ENCODE results near the gene CA14.
"Not testable (repeated sequence)": the region's sequence is repeated elsewhere in the genome, so short reads cannot be mapped to it uniquely, and the experiment has no call there.

Gene CA14

DNA sequence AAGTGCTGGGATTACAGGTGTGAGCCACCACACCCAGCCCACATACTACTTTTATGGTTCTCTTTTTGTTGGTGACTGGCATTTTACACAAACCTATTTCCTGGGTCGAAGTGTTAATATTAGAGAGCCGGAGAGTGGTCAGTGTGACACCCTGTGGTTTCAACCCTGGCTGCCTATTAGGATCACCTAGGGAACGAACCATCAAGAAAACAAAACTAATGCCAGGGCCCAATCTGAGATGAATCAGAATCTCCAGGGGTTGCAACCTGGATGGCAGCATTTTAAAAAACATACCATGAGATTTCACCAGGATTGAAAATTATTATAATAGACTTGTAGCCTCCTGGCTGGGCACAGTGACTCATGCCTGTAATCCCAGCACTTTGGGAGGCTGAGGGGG lies 42.1 kb downstream of the CA14 start:
- Histone ChIP-seq H3K9me3 (replicated peaks; ENCODE audit: insufficient read depth, low read length) (no peaks in the 10 kb centered on the region), H3K79me2 (ENCODE audit: low read length) (peaks cover 9% of the 10 kb centered on the region; the same call in 1 of the 2 replicates), H3K4me1 (ENCODE audit: low read length) (no peaks in the 10 kb centered on the region), H3K27me3 (replicated peaks; ENCODE audit: insufficient read depth, low read length) (no peaks in the 10 kb centered on the region), H3K4me3 (ENCODE audit: low read length) (no peak overlapping the region), H4K20me1 (ENCODE audit: insufficient read depth, low read length) (no peaks in the 10 kb centered on the region), H3K36me3 (replicated peaks; ENCODE audit: insufficient read depth, low read length) (no peaks in the 10 kb centered on the region; the same call in 1 of the 2 replicates), H3F3A (ENCODE audit: insufficient read depth, low read length) (0 out of 2 replicates have a peak, but pooled peaks cover 4% of the 10 kb centered on the region), H3K27ac (ENCODE audit: low read length) (no peak overlapping the region), H3K9me2 (replicated peaks; ENCODE audit: insufficient read depth, low read length) (no peaks in the 10 kb centered on the region), H2AFZ (ENCODE audit: low read length) (no peak overlapping the region), H3K9ac (ENCODE audit: low read length) (no peak overlapping the region), H3K4me2 (ENCODE audit: low read depth, low read length) (no peak overlapping the region)
- DNase-seq: no peak
- TF ChIP-seq EZH2 (optimal IDR thresholded peaks at IDR 0.05; ENCODE audit: low read depth, low read length): no peak

DNA sequence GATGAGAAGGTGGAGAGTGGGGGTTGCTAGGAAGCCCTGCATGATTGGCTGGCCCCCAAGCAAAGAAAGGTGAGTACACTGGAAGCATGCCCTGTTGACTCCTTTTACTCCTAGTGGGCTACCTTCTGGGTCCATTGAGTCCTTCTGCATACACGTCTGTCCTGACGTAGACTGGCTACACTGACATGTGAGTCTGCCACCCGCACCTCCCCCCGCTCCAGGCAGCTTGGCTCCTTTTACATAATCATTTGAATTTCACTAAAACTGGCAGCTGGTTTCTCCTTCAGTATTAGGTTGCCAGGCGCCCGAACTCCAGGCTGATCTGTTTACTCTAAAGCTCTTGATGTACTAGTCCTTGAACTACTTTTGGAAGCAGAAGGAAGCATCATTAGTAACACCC lies 44.8 kb downstream of the CA14 start:
- H3K36me3 ChIP-seq (replicated peaks; ENCODE audit: insufficient read depth, low read length): no peaks in the 10 kb centered on the region

GRCh38 chr1:150302902-150303301 lies 45.3 kb downstream of the CA14 start:
- DNase-seq: no peak
- no peak overlapping the region for H3K4me3 ChIP-seq (ENCODE audit: low read length)
- no peak overlapping the region for H3K4me2 ChIP-seq (ENCODE audit: low read depth, low read length)

More for the DNA sequence above, 44.8 kb downstream of the CA14 start:
- Histone ChIP-seq H3F3A (ENCODE audit: insufficient read depth, low read length) (0 out of 2 replicates have a peak, but pooled peaks cover 4% of the 10 kb centered on the region), H3K79me2 (ENCODE audit: low read length) (peaks cover 3% of the 10 kb centered on the region; the same call in 1 of the 2 replicates), H2AFZ (ENCODE audit: low read length) (no peak overlapping the region), H3K9me3 (replicated peaks; ENCODE audit: insufficient read depth, low read length) (no peaks in the 10 kb centered on the region), H3K4me1 (ENCODE audit: low read length) (no peaks in the 10 kb centered on the region), H3K9ac (ENCODE audit: low read length) (no peak overlapping the region), H3K27ac (ENCODE audit: low read length) (no peak overlapping the region), H3K4me2 (ENCODE audit: low read depth, low read length) (no peak overlapping the region), H3K9me2 (replicated peaks; ENCODE audit: insufficient read depth, low read length) (no peaks in the 10 kb centered on the region), H4K20me1 (ENCODE audit: insufficient read depth, low read length) (0 out of 2 replicates have a peak, but pooled peaks cover 3% of the 10 kb centered on the region), H3K4me3 (ENCODE audit: low read length) (no peak overlapping the region), H3K27me3 (replicated peaks; ENCODE audit: insufficient read depth, low read length) (no peaks in the 10 kb centered on the region)
- no peak for DNase-seq
- TF ChIP-seq EZH2 (optimal IDR thresholded peaks at IDR 0.05; ENCODE audit: low read depth, low read length) (no peak), EZH2phosphoT487 (IDR thresholded peaks at IDR 0.05; ENCODE audit: low read length) (no peak)
- TF ChIP-seq, protein P1, sequence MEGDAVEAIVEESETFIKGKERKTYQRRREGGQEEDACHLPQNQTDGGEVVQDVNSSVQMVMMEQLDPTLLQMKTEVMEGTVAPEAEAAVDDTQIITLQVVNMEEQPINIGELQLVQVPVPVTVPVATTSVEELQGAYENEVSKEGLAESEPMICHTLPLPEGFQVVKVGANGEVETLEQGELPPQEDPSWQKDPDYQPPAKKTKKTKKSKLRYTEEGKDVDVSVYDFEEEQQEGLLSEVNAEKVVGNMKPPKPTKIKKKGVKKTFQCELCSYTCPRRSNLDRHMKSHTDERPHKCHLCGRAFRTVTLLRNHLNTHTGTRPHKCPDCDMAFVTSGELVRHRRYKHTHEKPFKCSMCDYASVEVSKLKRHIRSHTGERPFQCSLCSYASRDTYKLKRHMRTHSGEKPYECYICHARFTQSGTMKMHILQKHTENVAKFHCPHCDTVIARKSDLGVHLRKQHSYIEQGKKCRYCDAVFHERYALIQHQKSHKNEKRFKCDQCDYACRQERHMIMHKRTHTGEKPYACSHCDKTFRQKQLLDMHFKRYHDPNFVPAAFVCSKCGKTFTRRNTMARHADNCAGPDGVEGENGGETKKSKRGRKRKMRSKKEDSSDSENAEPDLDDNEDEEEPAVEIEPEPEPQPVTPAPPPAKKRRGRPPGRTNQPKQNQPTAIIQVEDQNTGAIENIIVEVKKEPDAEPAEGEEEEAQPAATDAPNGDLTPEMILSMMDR (IDR thresholded peaks at IDR 0.05; ENCODE audit: low read length): no peak

GRCh38 chr1:150308585-150308984 lies 51.0 kb downstream of the CA14 start:
- not testable (repeated sequence) for H3F3A ChIP-seq (ENCODE audit: insufficient read depth, low read length); H3K9me3 ChIP-seq (replicated peaks; ENCODE audit: insufficient read depth, low read length); H3K36me3 ChIP-seq (replicated peaks; ENCODE audit: insufficient read depth, low read length); H3K27ac ChIP-seq (ENCODE audit: low read length); H3K79me2 ChIP-seq (ENCODE audit: low read length); H2AFZ ChIP-seq (ENCODE audit: low read length); H4K20me1 ChIP-seq (ENCODE audit: insufficient read depth, low read length); H3K9me2 ChIP-seq (replicated peaks; ENCODE audit: insufficient read depth, low read length); H3K4me2 ChIP-seq (ENCODE audit: low read depth, low read length); H3K9ac ChIP-seq (ENCODE audit: low read length); H3K27me3 ChIP-seq (replicated peaks; ENCODE audit: insufficient read depth, low read length); H3K4me3 ChIP-seq (ENCODE audit: low read length); H3K4me1 ChIP-seq (ENCODE audit: low read length); DNase-seq

More at GRCh38 chr1:150302902-150303301, 45.3 kb downstream of the CA14 start:
- H3K79me2 ChIP-seq (ENCODE audit: low read length): peaks cover 3% of the 10 kb centered on the region; the same call in 1 of the 2 replicates
- no peaks in the 10 kb centered on the region for H3K27me3 ChIP-seq (replicated peaks; ENCODE audit: insufficient read depth, low read length)
- no peaks in the 10 kb centered on the region for H3K4me1 ChIP-seq (ENCODE audit: low read length)
- peaks cover 3% of the 10 kb centered on the region; the same call in 1 of the 2 replicates for H3K36me3 ChIP-seq (replicated peaks; ENCODE audit: insufficient read depth, low read length)
- no peak overlapping the region for H3K27ac ChIP-seq (ENCODE audit: low read length)
- no peak overlapping the region for H2AFZ ChIP-seq (ENCODE audit: low read length)
- H3F3A ChIP-seq (ENCODE audit: insufficient read depth, low read length): 0 out of 2 replicates have a peak, but pooled peaks cover 4% of the 10 kb centered on the region
- TF ChIP-seq EZH2phosphoT487 (IDR thresholded peaks at IDR 0.05; ENCODE audit: low read length) (no peak), EZH2 (optimal IDR thresholded peaks at IDR 0.05; ENCODE audit: low read depth, low read length) (no peak)
- TF ChIP-seq, protein P1 (IDR thresholded peaks at IDR 0.05; ENCODE audit: low read length): no peak
- H3K9me3 ChIP-seq (replicated peaks; ENCODE audit: insufficient read depth, low read length): no peaks in the 10 kb centered on the region
- H4K20me1 ChIP-seq (ENCODE audit: insufficient read depth, low read length): 0 out of 2 replicates have a peak, but pooled peaks cover 3% of the 10 kb centered on the region
- no peaks in the 10 kb centered on the region for H3K9me2 ChIP-seq (replicated peaks; ENCODE audit: insufficient read depth, low read length)
- no peak overlapping the region for H3K9ac ChIP-seq (ENCODE audit: low read length)
